ENCODE data around the gene HTRA1. TPM values are rescaled to one million over a fixed set of nuclear protein-coding genes. Genes with fewer than 3 reads are reported as not detected.

Gene HTRA1
- total and polyA plus RNA-seq, 3 donors from 2014 or later, result 21.3 to 105 (median 27.3) TPM

DNA sequence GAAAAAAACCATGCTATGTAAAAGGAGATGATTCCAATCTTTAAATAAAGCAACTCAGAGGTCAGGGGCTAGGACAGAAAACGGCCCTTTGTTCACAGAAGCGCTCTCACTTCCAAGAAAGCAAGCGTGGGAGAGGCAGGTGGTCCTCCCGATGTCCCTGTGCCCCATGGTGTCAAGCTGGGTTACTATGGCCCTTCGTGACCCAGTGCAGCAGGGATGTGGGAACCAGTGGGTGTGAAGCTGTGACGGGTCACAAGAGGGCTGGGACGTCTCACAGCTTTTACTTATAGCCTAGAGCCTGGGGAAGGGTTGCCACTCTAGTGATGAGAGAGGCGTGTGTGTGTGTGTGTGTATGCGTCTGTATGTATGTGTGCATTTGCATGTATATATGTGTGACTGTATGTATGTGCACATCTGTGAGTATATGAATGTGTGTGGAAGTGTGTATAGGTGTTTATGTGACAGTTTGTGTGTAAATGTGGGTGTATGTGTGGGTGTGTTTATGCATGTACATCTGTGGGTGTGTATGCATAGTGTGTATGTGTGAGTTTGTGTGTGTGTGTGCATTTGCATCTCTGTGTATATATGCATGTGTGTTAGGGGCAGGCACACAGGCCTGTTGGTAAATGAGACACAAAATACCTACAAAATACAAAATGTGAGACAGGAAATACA lies 25.2 kb downstream of the HTRA1 start:
- intact Hi-C loops (cut with DNase I; ENCODE audit: low total_unique reads), result no loop called here
- WGBS, 2 donors, result 63 to 69% methylated on average over 9 of the region's 9 CpGs
- H3K4me3 ChIP-seq, result no peak overlapping the region
- peaks cover 5% of the 10 kb centered on the region for H3K4me1 ChIP-seq
- no peaks in the 10 kb centered on the region for H3K9me3 ChIP-seq
- TF ChIP-seq, protein P1, sequence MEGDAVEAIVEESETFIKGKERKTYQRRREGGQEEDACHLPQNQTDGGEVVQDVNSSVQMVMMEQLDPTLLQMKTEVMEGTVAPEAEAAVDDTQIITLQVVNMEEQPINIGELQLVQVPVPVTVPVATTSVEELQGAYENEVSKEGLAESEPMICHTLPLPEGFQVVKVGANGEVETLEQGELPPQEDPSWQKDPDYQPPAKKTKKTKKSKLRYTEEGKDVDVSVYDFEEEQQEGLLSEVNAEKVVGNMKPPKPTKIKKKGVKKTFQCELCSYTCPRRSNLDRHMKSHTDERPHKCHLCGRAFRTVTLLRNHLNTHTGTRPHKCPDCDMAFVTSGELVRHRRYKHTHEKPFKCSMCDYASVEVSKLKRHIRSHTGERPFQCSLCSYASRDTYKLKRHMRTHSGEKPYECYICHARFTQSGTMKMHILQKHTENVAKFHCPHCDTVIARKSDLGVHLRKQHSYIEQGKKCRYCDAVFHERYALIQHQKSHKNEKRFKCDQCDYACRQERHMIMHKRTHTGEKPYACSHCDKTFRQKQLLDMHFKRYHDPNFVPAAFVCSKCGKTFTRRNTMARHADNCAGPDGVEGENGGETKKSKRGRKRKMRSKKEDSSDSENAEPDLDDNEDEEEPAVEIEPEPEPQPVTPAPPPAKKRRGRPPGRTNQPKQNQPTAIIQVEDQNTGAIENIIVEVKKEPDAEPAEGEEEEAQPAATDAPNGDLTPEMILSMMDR (IDR thresholded peaks at IDR 0.05), result no peak
- TF ChIP-seq POLR2A (IDR thresholded peaks at IDR 0.05), result no peak
- H3K27me3 ChIP-seq, result no peaks in the 10 kb centered on the region
- no peaks in the 10 kb centered on the region for H3K36me3 ChIP-seq (ENCODE audit: low read depth, missing control alignments)
- no peak for DNase-seq
- H3K27ac ChIP-seq, result no peak overlapping the region

DNA sequence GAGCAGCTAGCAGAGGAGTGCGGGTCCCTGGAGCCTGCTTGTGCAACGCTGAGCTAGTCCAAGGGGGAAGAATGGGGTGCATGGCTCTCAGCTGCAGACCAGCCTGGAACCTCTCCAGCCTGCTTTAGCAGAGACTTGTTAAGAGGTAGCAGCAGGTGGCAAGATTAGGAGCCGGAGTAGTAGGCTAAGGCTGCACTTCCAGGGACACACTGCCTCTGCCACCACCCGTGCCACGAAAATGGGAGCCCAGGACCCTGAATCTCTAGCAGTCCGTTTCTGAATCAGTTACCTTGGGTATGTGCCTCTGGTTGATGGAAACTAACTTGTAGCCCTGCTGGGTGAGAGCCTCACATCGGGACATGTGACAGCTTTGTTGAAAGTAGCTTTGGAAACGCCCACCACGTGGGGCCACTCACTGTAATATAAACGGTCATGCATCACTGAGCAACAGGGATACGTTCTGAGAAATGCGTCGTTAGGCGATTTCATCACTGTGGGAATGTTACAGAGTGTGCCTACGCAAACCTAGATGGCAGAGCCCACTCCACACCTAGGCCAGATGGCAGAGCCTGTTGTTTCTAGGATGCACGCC lies 25.9 kb downstream of the HTRA1 start:
- Histone ChIP-seq H3K36me3 (ENCODE audit: low read depth, missing control alignments) (no peaks in the 10 kb centered on the region), H3K4me1 (peaks cover 7% of the 10 kb centered on the region), H3K9me3 (no peaks in the 10 kb centered on the region), H3K4me3 (no peak overlapping the region), H3K27ac (no peak overlapping the region), H3K27me3 (no peaks in the 10 kb centered on the region)
- intact Hi-C loops (cut with DNase I; ENCODE audit: low total_unique reads), result no loop called here
- 81 to 86% methylated on average over 16 of the region's 16 CpGs for WGBS, 2 donors
- TF ChIP-seq POLR2A (IDR thresholded peaks at IDR 0.05), result no peak
- TF ChIP-seq, protein P1 (IDR thresholded peaks at IDR 0.05), result no peak
- DNase-seq, result no peak

DNA sequence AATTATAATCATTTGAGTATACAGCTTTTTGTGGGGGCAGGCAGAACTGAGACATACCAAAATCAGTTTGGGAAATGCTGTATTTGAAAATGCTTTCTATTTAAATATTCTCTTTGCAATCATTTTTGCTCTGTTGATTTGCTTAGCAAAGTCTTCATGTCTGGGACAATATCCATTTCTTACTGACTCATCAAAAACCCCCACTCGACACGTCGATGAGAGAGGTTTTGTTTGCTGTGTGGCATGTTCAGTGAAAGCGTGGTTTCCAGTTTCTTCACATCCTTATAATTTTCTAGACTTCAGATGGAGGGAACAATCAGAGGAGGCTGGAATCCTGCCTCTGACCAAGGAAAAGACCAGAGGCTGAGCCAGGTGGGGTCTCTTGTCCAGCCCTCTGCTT lies 28.9 kb downstream of the HTRA1 start:
- Histone ChIP-seq H3K4me3 (no peak overlapping the region), H3K36me3 (ENCODE audit: low read depth, missing control alignments) (no peaks in the 10 kb centered on the region), H3K9me3 (no peaks in the 10 kb centered on the region), H3K27ac (no peak overlapping the region), H3K4me1 (peaks cover 10% of the 10 kb centered on the region), H3K27me3 (no peaks in the 10 kb centered on the region)
- TF ChIP-seq, protein P1 (IDR thresholded peaks at IDR 0.05), result no peak
- TF ChIP-seq POLR2A (IDR thresholded peaks at IDR 0.05), result no peak
- intact Hi-C loops (cut with DNase I; ENCODE audit: low total_unique reads), result no loop called here
- 89 to 94% methylated on average over 4 of the region's 4 CpGs for WGBS, 2 donors
- DNase-seq, result no peak

DNA sequence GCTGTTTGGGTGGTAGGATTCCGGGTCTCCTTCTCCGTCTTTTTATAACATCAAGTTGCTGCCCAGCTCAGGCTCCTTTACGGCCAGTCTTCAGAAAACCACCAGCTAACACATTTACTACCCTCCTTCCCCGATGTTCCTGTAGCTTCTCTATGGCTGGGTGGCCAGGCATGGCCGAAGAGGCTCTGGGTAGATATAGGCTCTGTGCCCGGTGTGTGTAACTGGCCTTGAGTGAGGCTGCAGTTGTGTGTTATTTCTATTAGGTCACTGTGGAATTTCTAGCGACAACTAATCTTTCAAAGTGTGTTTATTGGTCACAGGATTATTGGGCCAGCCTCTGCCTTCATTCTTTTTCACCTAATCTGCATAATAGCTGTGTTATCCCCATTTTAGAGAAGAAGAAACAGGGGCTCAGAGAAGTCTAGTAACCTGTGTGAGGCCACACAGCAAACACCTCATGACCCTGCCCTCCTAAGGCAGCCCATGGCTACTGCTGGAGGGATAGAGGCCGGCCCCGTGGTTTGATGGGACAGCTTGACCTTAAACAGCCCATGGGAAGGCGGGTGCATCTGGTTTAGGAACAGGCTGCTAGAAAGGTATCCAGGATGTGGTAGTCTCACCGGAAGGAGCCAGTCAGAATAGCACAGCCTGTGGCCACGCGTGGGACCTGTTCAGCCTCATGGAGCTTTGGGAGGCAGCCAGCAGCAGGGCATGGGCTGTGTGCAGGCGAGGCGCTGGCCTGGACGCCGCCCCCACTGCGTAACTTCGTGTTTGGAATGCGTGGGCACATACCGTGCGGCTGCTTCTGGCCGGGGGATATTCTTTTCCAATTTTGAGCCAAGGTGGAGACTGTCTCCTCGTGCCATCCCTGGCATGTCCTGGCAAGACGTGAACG lies 29.7 kb downstream of the HTRA1 start:
- Histone ChIP-seq H3K4me3 (no peak overlapping the region), H3K27me3 (no peaks in the 10 kb centered on the region), H3K36me3 (ENCODE audit: low read depth, missing control alignments) (no peaks in the 10 kb centered on the region), H3K27ac (no peak overlapping the region), H3K4me1 (peaks cover 10% of the 10 kb centered on the region), H3K9me3 (no peaks in the 10 kb centered on the region)
- 70 to 75% methylated on average over 23 to 26 of the region's 26 CpGs for WGBS, 2 donors
- TF ChIP-seq, protein P1 (IDR thresholded peaks at IDR 0.05), result no peak
- TF ChIP-seq POLR2A (IDR thresholded peaks at IDR 0.05), result no peak
- intact Hi-C loops (cut with DNase I; ENCODE audit: low total_unique reads), result no loop called here
- peak; percentile 33 for DNase-seq

All from testis (tissue), 3 donors.